ENCODE data around the gene SMLR1. TPM values are rescaled to one million over a fixed set of nuclear protein-coding genes. Genes with fewer than 3 reads are reported as not detected.

SMLR1 gene
- total RNA-seq, 2 donors from 2014 or later: not detected

DNA sequence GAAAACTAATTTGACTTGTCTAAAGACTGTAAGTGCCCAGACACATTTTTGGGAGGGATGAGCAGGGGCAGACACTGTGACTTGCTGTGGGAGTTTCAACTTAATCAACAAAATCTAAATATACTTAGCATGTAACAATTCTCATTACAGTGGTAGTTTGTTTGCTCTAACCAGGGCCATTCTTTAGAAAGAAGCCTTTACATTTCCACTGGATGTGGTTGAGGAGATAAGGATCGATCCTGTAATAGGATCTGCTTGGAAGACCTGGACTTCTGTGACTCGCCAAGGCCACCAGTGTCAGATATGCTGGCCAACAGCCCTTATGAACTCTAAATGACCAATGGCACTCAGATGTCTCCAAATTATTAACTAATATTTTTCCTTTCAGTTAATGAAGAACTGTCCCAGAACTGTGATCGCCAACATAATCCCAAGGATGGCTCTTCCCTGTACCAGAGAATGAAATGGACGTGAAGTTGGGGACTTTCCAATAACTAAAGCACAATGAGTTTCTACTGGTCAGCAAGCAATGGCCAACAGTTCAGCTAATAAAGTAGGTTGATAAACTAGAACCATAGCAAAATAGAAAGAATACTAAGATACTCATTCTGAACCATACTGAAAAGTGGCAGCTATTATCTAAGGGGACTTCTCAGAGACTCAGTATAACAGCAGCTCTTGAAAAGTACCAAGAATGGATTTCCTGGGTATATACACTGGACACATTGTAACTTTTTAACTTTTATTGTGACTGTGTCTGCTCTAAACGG, 7.5 kb downstream of the SMLR1 start:
- H3K9me3 Mint-ChIP-seq: no peaks in the 10 kb centered on the region
- H3K4me1 Mint-ChIP-seq (ENCODE audit: low read depth in 2 of 2): no peaks in the 10 kb centered on the region
- no peaks in the 10 kb centered on the region for H3K27me3 Mint-ChIP-seq
- DNase-seq (ENCODE audit: low spot score): no peak
- H3K4me3 Mint-ChIP-seq: no peak overlapping the region
- ATAC-seq: no peak
- no peak overlapping the region for H3K27ac Mint-ChIP-seq
- H3K36me3 Mint-ChIP-seq: no peaks in the 10 kb centered on the region

DNA sequence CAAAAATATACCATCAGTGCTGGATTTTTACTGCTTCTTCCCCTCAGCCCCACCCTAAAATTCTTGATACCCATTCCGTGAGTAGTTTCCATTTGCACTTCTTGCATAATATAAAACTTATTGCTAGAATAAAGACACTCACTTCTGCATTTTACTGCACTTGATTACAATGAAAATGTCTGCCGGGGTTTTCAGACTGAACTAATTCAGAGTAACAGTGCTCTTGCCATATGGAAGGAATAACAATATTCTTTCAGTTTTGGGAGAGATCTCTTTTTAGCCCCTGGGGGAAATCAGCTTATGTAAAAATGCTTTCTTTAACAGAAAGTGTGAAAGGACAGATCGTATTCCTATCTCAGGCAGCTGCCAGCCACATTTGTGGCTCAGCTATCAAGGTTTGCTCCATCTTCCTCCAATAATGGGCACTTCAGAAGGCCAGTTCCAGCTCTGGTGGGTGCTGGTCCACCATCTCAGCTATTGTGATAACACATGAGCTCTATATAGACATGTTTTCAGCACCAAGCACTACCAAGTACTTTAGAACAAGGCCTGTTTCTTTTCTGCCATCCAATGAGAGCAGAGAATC, 8.9 kb downstream of the SMLR1 start:
- DNase-seq (ENCODE audit: low spot score): no peak
- ATAC-seq: no peak
- no peaks in the 10 kb centered on the region for H3K9me3 Mint-ChIP-seq
- H3K36me3 Mint-ChIP-seq: no peaks in the 10 kb centered on the region
- H3K4me1 Mint-ChIP-seq (ENCODE audit: low read depth in 2 of 2): no peaks in the 10 kb centered on the region
- H3K27ac Mint-ChIP-seq: no peak overlapping the region
- no peaks in the 10 kb centered on the region for H3K27me3 Mint-ChIP-seq
- H3K4me3 Mint-ChIP-seq: no peak overlapping the region

DNA sequence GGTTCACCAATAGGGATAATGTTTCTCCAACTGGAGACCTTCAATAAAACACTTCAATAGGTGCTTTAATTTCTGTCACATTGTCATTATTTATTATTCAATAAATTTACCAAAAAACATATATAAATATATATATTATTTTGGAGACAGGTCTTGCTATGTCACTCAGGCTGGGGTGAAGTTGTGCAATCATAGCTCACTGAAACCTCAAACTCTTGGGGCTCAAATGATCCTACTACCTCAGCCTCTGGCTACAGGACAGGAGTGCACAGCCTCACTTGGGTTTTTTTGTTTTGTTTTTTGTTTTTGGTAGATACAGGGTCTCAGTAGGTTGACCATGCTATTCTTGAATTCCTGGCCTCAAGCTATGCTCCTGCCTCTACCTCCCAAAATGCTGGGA, 9.9 kb downstream of the SMLR1 start:
- H3K27ac Mint-ChIP-seq: no peak overlapping the region
- ATAC-seq: no peak
- H3K4me1 Mint-ChIP-seq (ENCODE audit: low read depth in 2 of 2): no peaks in the 10 kb centered on the region
- no peak overlapping the region for H3K4me3 Mint-ChIP-seq
- H3K36me3 Mint-ChIP-seq: no peaks in the 10 kb centered on the region
- no peaks in the 10 kb centered on the region for H3K9me3 Mint-ChIP-seq
- no peak for DNase-seq (ENCODE audit: low spot score)
- no peaks in the 10 kb centered on the region for H3K27me3 Mint-ChIP-seq

GRCh38 chr6:130838250-130838860, 11.1 kb downstream of the SMLR1 start:
- Mint-ChIP-seq H3K36me3 (no peaks in the 10 kb centered on the region), H3K4me3 (no peak overlapping the region), H3K27ac (no peak overlapping the region), H3K27me3 (no peaks in the 10 kb centered on the region), H3K4me1 (ENCODE audit: low read depth in 2 of 2) (no peaks in the 10 kb centered on the region), H3K9me3 (no peaks in the 10 kb centered on the region)
- DNase-seq (ENCODE audit: low spot score) (no peak), ATAC-seq (no peak)

DNA sequence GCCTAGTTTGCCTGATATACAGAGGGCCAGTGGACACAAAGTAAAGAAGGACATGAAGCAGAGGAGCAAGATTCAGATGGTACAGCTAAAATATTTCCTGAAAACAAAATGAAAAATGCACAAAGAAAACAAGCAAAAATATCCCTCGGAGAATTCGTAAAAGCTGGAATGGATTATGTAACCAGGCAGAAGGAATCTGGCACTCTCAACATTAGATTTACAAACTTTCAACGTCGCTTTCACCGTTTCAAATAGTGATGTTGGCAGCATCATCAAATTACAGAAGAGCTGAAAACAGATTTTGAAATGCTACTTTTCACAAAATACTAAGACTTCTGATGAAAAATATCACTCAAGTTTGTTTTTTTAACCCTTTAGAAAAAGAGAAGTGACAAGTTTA, 11.7 kb downstream of the SMLR1 start:
- Mint-ChIP-seq H3K27me3 (no peaks in the 10 kb centered on the region), H3K36me3 (no peaks in the 10 kb centered on the region), H3K4me3 (no peak overlapping the region), H3K27ac (no peak overlapping the region), H3K9me3 (no peaks in the 10 kb centered on the region), H3K4me1 (ENCODE audit: low read depth in 2 of 2) (no peaks in the 10 kb centered on the region)
- no peak for ATAC-seq
- no peak for DNase-seq (ENCODE audit: low spot score)

DNA sequence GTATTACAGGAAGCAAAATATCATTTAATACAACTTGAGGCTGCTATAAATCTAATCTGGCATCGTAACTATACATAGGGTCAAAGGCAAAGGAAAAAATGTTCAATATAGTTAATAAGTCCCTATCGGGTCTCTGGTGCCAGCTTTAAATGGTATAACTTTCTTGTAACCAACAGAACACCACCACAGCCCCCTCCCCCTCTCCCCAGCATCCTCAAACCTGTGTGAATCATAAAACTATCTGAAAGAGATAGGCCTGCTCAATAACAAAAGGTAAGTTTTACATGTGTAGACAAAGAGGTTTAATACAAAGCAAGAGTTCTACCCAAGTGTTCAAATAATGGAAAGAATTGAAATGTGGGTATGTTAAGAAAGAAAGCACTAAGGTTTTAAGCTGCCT, 12.2 kb downstream of the SMLR1 start:
- no peaks in the 10 kb centered on the region for H3K36me3 Mint-ChIP-seq
- H3K27ac Mint-ChIP-seq: no peak overlapping the region
- H3K9me3 Mint-ChIP-seq: no peaks in the 10 kb centered on the region
- no peak for ATAC-seq
- no peak overlapping the region for H3K4me3 Mint-ChIP-seq
- no peaks in the 10 kb centered on the region for H3K4me1 Mint-ChIP-seq (ENCODE audit: low read depth in 2 of 2)
- DNase-seq (ENCODE audit: low spot score): no peak
- H3K27me3 Mint-ChIP-seq: no peaks in the 10 kb centered on the region

DNA sequence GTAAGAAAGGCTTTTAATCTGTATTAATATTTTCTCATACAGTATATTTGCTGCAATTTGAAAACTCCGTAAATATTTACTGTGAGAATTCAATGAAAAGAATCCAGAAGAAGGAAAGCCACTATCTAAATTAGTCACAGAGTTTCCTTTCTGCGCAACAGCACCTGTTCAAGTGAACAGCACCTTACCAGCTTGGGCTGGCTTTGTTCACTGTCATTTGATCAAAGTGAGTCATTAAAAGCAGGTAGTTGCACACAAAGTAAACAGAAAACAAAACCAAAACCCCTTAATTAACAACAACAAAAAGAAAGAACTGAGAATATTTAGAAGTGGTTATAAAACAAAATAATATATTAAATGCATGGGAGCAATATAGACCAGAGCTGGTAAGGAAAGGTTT, 12.8 kb downstream of the SMLR1 start:
- H3K4me1 Mint-ChIP-seq (ENCODE audit: low read depth in 2 of 2): no peaks in the 10 kb centered on the region
- no peak overlapping the region for H3K4me3 Mint-ChIP-seq
- ATAC-seq (no peak), DNase-seq (ENCODE audit: low spot score) (no peak)
- no peak overlapping the region for H3K27ac Mint-ChIP-seq
- no peaks in the 10 kb centered on the region for H3K9me3 Mint-ChIP-seq
- no peaks in the 10 kb centered on the region for H3K27me3 Mint-ChIP-seq
- no peaks in the 10 kb centered on the region for H3K36me3 Mint-ChIP-seq

DNA sequence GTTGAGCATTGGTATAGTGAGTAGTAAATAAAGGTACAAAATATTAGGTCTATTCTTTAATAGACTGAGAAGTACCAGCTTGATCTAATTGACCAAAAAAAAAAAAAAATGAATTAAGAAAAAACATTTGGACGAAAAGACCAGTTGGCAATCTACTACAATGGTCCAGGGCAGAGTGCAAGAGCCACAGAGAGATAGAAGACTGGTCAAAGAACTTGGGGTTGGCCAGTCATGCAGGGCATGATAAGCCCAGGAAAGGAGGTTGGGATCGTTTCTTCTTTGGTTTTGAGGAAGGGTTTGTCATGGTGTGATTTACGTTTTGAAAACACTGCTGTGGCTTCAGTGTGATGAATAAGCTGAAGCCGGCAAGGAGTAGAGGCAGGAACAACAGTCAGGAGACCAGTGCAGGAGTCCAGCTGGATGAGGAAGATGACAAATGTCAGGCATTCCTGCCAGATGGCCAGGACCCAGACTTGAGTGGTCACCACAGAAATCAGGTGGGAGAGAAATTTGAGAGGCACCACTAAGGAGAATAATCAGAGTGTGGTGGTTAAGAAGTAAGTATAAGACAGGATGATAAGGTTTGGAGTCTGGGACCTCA, 14.0 kb downstream of the SMLR1 start:
- H3K27me3 Mint-ChIP-seq: no peaks in the 10 kb centered on the region
- H3K27ac Mint-ChIP-seq: no peak overlapping the region
- no peak overlapping the region for H3K4me3 Mint-ChIP-seq
- H3K36me3 Mint-ChIP-seq: no peaks in the 10 kb centered on the region
- no peaks in the 10 kb centered on the region for H3K9me3 Mint-ChIP-seq
- DNase-seq (ENCODE audit: low spot score) (no peak), ATAC-seq (no peak)
- H3K4me1 Mint-ChIP-seq (ENCODE audit: low read depth in 2 of 2): no peaks in the 10 kb centered on the region

DNA sequence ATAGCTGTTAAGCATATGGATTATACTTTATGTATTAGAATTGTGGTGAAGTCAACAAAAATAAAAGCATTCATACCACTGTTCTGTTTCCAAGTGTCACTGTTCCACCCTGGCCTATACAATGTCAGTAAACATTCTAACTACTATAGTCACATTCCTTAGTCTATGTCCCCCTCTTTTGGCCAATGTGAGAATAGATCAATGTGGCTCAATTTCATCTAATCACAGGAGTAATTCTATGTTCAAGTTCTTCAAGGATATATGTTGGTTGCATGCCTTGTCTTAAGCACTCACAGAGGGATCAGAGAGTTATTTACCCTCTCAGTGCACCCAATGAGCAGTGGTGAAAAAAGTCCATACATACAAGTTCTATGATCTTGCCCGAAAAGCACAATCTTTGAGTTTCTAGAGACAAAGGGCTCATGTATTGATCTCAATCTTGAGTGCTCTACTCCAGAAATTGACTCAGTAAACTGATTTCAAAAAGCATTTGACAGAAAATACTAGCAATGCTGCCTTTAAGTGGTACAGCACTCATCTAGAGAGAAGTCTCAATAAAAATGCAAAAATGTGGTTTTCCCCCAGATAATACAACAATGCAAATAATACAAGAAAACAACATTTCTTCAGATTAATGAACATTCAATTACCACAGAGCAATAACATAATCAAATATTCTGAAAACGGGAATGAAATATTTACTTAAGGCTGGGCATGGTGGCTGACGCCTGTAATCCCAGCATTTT, 16.5 kb downstream of the SMLR1 start:
- Mint-ChIP-seq H3K27me3 (no peaks in the 10 kb centered on the region), H3K27ac (no peak overlapping the region), H3K36me3 (no peaks in the 10 kb centered on the region), H3K9me3 (no peaks in the 10 kb centered on the region), H3K4me3 (no peak overlapping the region), H3K4me1 (ENCODE audit: low read depth in 2 of 2) (no peaks in the 10 kb centered on the region)
- DNase-seq (ENCODE audit: low spot score) (no peak), ATAC-seq (peak in 1 of 2 donors; percentile 54)

DNA sequence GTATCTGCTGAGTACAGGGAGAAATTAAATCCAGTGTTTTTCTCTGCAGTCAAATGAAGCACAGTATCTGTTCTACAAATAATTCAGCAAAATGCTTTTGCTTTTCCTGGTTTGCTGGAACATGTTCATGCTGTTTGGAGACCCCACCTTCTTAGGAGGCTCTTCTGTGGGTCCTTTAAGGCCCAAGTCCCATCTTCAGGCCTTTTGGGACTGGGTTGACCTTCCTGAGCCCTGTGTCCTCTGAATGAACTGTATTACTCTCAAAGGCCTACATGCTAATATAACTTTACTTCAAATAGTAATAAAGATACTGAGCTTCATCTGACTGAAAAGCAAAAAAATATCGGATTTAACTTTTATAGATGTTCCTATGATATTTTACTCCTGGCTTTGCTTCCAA, 19.3 kb downstream of the SMLR1 start:
- Mint-ChIP-seq H3K27me3 (no peaks in the 10 kb centered on the region), H3K36me3 (no peaks in the 10 kb centered on the region), H3K9me3 (no peaks in the 10 kb centered on the region), H3K4me1 (ENCODE audit: low read depth in 2 of 2) (no peaks in the 10 kb centered on the region), H3K4me3 (no peak overlapping the region), H3K27ac (no peak overlapping the region)
- ATAC-seq: no peak
- DNase-seq (ENCODE audit: low spot score): no peak

DNA sequence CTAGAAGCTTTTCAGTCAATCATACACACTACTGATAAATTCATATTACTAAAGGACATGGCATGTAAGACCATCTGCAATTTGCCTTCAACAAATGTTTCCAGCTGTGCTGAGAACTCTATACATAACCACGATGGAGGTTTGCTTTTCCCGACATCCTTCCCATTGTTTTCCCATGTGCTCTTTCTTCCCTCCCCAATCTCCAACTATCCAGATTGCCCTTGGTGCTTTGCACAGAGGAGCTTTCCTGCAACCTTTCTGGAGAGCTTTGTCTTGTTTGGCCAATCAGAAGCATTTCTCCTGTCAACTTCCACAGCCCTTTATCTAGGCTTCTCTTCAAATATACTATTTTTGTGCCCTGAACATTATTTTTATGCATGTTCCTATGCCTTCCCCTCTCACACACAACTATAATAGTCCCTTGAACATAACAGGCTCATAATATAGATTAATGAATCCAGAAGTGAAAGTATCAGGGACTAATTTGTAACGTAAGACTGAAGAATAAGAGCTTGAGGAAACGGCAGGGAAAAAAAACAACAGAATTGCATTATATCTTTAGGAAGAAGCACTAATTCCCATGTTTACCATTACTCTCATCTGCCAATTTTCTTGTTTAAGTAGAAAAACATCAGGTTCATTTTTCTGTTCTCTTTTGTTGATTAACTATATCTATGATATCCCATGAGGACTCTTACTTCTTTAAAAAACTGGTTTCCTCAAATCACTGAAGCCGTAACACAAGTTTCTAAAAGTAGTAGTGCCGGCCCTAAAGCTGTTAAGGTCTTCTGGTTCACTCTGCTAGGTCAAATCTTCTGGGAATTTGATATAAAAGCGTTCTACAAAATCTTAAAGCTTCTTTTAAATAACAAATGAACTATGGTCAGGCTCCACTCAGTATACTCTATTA, 20.1 kb downstream of the SMLR1 start:
- no peak for ATAC-seq
- H3K36me3 Mint-ChIP-seq: no peaks in the 10 kb centered on the region
- no peak overlapping the region for H3K4me3 Mint-ChIP-seq
- no peaks in the 10 kb centered on the region for H3K4me1 Mint-ChIP-seq (ENCODE audit: low read depth in 2 of 2)
- no peaks in the 10 kb centered on the region for H3K27me3 Mint-ChIP-seq
- no peak overlapping the region for H3K27ac Mint-ChIP-seq
- H3K9me3 Mint-ChIP-seq: no peaks in the 10 kb centered on the region
- no peak for DNase-seq (ENCODE audit: low spot score)

DNA sequence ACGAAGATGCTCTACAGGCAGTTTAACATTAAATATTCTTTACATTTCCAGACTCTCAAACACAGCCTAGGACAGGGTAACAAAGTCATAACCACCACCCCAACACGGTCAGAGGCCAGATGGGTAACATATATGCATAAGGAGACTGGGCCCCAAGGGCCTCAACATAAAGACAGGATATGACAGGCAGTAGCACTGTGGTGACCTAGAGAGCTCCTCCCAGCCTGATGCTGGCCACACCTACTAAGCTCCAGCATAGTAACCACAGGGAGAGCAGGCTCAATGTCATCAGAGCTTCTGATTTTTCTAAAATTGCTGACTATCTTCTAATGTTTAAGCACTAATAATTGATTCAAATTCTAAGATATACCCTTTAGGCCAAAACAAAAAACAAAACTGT, 21.7 kb downstream of the SMLR1 start:
- Mint-ChIP-seq H3K36me3 (no peaks in the 10 kb centered on the region), H3K27me3 (no peaks in the 10 kb centered on the region), H3K4me3 (no peak overlapping the region), H3K27ac (no peak overlapping the region), H3K4me1 (ENCODE audit: low read depth in 2 of 2) (no peaks in the 10 kb centered on the region), H3K9me3 (no peaks in the 10 kb centered on the region)
- DNase-seq (ENCODE audit: low spot score) (no peak), ATAC-seq (peak; percentile 87 to 96)

DNA sequence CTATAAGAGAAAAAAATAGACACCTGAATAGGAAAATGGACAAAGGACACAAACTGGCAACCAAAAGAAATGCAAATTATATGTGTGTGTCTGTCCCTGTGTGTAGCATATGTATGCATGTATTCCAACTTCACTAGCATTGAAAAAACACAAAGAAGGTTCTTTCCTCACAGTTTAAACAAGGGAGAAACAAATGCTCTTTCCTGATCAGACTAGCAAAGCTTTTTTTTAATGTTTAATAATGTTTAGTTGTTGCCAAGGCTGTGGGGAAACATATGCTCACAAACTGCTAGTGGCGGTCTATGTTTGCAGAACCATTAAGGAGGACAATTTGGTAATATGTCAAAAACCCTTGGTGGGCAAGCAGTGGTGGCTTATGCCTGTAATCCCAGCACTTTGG, 22.4 kb downstream of the SMLR1 start:
- no peak for ATAC-seq
- no peaks in the 10 kb centered on the region for H3K36me3 Mint-ChIP-seq
- no peaks in the 10 kb centered on the region for H3K27me3 Mint-ChIP-seq
- H3K27ac Mint-ChIP-seq: no peak overlapping the region
- no peaks in the 10 kb centered on the region for H3K4me1 Mint-ChIP-seq (ENCODE audit: low read depth in 2 of 2)
- no peaks in the 10 kb centered on the region for H3K9me3 Mint-ChIP-seq
- no peak overlapping the region for H3K4me3 Mint-ChIP-seq
- DNase-seq (ENCODE audit: low spot score): no peak
